Calu3 (cell line): Measurements from ENCODE around the gene CAMSAP3. TPM values are rescaled to one million over a fixed set of nuclear protein-coding genes. Genes with fewer than 3 reads are reported as not detected.

Source experiments
- BruUV-seq: library from RNA; stranded (reverse); fragments of 400-500 nt; replicated peaks from 2 replicates; lab custom pipeline; 2021; lab: Mats Ljungman, UMichigan
- CTCF ChIA-PET: fragments of 300-600 bp; sonication (Branson Sonifier 250); formaldehyde crosslinking; loops from one replicate; lab custom pipeline; 2022; ENCODE audit warnings: antibody characterized with exemption; lab: Charles Lee
- DNase-seq: peaks from one replicate; pipeline ENCODE4 v3.0.0; 2022
- H3K27ac Mint-ChIP-seq: one replicate; pipeline ENCODE4 v1.8.0; 2022; ENCODE audit warnings: mixed read lengths; ENCODE audit not compliant: unreplicated experiment
- H3K27me3 Mint-ChIP-seq: one replicate; pipeline ENCODE4 v1.8.0; 2022; ENCODE audit warnings: mixed read lengths; ENCODE audit not compliant: unreplicated experiment
- H3K36me3 Mint-ChIP-seq: one replicate; pipeline ENCODE4 v1.8.0; 2022; ENCODE audit warnings: mild to moderate bottlenecking, moderate library complexity, mixed read lengths; ENCODE audit not compliant: insufficient read depth, unreplicated experiment
- H3K4me1 Mint-ChIP-seq: one replicate; pipeline ENCODE4 v1.8.0; 2022; ENCODE audit warnings: mild to moderate bottlenecking, low read depth, mixed read lengths; ENCODE audit not compliant: unreplicated experiment
- H3K4me3 Mint-ChIP-seq: one replicate; pipeline ENCODE4 v1.8.0; 2022; ENCODE audit warnings: mild to moderate bottlenecking, low read depth, moderate library complexity, mixed read lengths; ENCODE audit not compliant: unreplicated experiment
- H3K9me3 Mint-ChIP-seq: one replicate; pipeline ENCODE4 v1.8.0; 2022; ENCODE audit warnings: low read depth, mixed read lengths; ENCODE audit not compliant: unreplicated experiment
- CTCF ChIP-seq: fragments of 200-600 bp; IDR thresholded peaks from one replicate; pipeline ENCODE4 v1.8.0; 2022; ENCODE audit warnings: antibody characterized with exemption; ENCODE audit not compliant: unreplicated experiment
- intact Hi-C: fragments of 100-400 bp; cut with micrococcal nuclease; formaldehyde crosslinking; loops from one replicate; pipeline ENCODE4 v1.10.0; 2022; ENCODE audit not compliant: unreplicated experiment
- total RNA-seq: library from RNA; stranded (reverse); gene quantifications from 2 replicates; pipeline ENCODE4 v1.2.3, GENCODE V29; 2022

CAMSAP3 gene
- total RNA-seq, 1 experiment from 2014 or later, result 26.0 TPM

DNA sequence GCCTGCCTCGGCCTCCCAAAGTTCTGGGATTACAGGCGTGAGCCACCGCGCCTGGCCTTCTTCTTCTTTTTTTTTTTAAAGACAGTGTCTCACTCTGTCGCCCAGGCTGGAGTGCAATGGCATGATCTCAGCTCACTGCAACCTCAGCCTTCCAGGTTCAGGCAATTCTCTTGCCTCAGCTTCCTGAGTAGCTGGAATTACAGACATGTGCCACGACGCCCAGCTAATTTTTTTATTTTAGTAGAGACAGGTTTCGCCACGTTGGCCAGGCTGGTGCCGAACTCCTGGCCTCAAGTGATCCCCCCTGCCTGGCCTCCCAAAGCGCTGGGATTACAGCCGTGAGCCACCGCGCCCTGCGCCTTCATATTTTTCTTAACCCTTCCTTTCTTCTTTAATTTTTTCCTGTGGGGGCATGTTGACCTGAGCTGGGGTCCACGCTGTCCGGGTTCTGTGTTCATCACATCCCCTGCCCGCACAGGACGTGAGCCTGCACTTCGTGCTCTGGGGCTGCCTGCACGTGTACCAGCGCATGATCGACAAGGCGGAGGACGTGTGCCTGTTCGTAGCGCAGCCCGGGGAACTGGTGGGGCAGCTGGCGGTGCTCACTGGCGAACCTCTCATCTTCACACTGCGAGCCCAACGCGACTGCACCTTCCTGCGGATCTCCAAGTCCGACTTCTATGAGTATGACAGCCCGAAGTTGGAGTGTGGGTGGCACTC, 46.1 kb upstream of the CAMSAP3 start:
- H3K9me3 Mint-ChIP-seq, result no peaks in the 10 kb centered on the region
- intact Hi-C loops, result no loop called here
- H3K27me3 Mint-ChIP-seq, result no peaks in the 10 kb centered on the region
- no peak for DNase-seq
- no TSS peak for BruUV-seq
- H3K4me3 Mint-ChIP-seq, result no peak overlapping the region
- TF ChIP-seq CTCF, result no peak
- no peaks in the 10 kb centered on the region for H3K4me1 Mint-ChIP-seq
- CTCF ChIA-PET, result no interaction called here
- no peak overlapping the region for H3K27ac Mint-ChIP-seq
- peaks cover 5% of the 10 kb centered on the region for H3K36me3 Mint-ChIP-seq

- no peak for TF ChIP-seq CTCF
- CTCF ChIA-PET, result no interaction called here
- Mint-ChIP-seq H3K27ac (no peak overlapping the region), H3K9me3 (no peaks in the 10 kb centered on the region), H3K36me3 (peaks cover 12% of the 10 kb centered on the region), H3K27me3 (no peaks in the 10 kb centered on the region), H3K4me1 (no peaks in the 10 kb centered on the region), H3K4me3 (no peak overlapping the region)
- no peak for DNase-seq
- intact Hi-C loops, result no loop called here
- BruUV-seq, result no TSS peak
These were observed 45.4 kb upstream of the CAMSAP3 start for GRCh38 chr19:7550169-7550770.

DNA sequence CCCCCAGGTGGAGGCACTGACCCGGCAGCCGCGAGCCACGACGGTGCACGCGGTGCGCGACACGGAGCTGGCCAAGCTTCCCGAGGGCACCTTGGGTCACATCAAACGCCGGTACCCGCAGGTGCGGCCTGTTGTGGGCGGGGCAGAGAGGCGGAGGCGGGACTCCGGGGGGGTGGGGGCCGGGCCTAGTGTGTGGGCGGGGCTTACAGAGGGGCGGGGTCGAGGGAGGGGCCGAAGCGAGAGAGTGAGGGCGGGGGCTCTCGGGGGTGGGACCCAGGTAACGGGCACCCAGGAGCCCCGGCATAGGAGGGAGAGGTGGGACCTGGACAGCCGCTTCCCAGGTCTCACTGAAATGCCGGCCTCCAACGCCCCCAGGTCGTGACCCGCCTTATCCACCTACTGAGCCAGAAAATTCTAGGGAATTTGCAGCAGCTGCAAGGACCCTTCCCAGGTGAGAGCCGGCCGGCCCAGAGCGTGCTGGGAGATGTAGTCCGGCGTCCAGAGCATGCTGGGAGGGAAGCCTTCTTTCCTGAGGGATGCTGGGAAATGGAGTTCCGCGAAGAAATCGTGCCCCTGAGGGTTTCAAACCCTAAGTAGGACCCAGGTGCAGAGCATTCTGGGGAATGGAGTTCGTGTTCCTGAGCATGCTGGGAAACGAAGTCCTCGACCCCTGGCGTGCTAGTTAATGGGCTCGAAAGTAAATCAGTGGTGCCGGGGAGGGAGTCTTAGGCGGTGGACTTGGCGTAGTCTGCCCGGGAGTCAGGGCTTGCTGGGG, 44.5 kb upstream of the CAMSAP3 start:
- Mint-ChIP-seq H3K27ac (no peak overlapping the region), H3K4me3 (no peak overlapping the region), H3K9me3 (no peaks in the 10 kb centered on the region), H3K36me3 (peaks cover 16% of the 10 kb centered on the region), H3K27me3 (no peaks in the 10 kb centered on the region), H3K4me1 (no peaks in the 10 kb centered on the region)
- CTCF ChIA-PET, result interaction anchor here (0.5 kb wide), 1 partner anchor 66 kb away, joined by 3 read pairs; no protein-coding TSS in a partner anchor
- no peak for TF ChIP-seq CTCF
- intact Hi-C loops, result no loop called here
- no TSS peak for BruUV-seq
- no peak for DNase-seq

GRCh38 chr19:7552781-7553180, 42.9 kb upstream of the CAMSAP3 start:
- no peak for TF ChIP-seq CTCF
- Mint-ChIP-seq H3K27ac (no peak overlapping the region), H3K4me3 (no peak overlapping the region), H3K4me1 (no peaks in the 10 kb centered on the region), H3K9me3 (no peaks in the 10 kb centered on the region), H3K27me3 (no peaks in the 10 kb centered on the region), H3K36me3 (peaks cover 16% of the 10 kb centered on the region)
- no peak for DNase-seq
- no TSS peak for BruUV-seq
- CTCF ChIA-PET, result no interaction called here
- intact Hi-C loops, result no loop called here
